IPS-20b (cell line): ENCODE results near the gene BORCS8.

Source experiments
- H3K27ac ChIP-seq: one replicate; pipeline ENCODE4 v1.5.1; 2013; ENCODE audit warnings: low read length
- H3K27me3 ChIP-seq: 2 replicates; pipeline ENCODE4 v1.6.1; 2013; ENCODE audit warnings: mild to moderate bottlenecking, low read length, inconsistent platforms; ENCODE audit not compliant: insufficient read depth
- H3K36me3 ChIP-seq: 2 replicates; pipeline ENCODE4 v1.6.1; 2013; ENCODE audit warnings: low read depth, mild to moderate bottlenecking, inconsistent platforms, low read length, moderate library complexity; ENCODE audit not compliant: insufficient read depth
- H3K4me1 ChIP-seq: 2 replicates; pipeline ENCODE4 v1.6.1; 2013; ENCODE audit warnings: mild to moderate bottlenecking, control low read depth, inconsistent platforms, low read length, moderate library complexity; ENCODE audit not compliant: insufficient read depth
- H3K4me3 ChIP-seq: 2 replicates; pipeline ENCODE4 v1.5.1; 2013; ENCODE audit warnings: mild to moderate bottlenecking, low read length, inconsistent platforms
- H3K9ac ChIP-seq: 2 replicates; pipeline ENCODE4 v1.6.1; 2013; ENCODE audit warnings: low read depth, mild to moderate bottlenecking, inconsistent platforms, low read length, moderate library complexity
- H3K9me3 ChIP-seq: 2 replicates; pipeline ENCODE4 v1.6.1; 2013; ENCODE audit warnings: mild to moderate bottlenecking, low read depth, low read length, inconsistent platforms; ENCODE audit not compliant: insufficient read depth

Gene BORCS8

DNA sequence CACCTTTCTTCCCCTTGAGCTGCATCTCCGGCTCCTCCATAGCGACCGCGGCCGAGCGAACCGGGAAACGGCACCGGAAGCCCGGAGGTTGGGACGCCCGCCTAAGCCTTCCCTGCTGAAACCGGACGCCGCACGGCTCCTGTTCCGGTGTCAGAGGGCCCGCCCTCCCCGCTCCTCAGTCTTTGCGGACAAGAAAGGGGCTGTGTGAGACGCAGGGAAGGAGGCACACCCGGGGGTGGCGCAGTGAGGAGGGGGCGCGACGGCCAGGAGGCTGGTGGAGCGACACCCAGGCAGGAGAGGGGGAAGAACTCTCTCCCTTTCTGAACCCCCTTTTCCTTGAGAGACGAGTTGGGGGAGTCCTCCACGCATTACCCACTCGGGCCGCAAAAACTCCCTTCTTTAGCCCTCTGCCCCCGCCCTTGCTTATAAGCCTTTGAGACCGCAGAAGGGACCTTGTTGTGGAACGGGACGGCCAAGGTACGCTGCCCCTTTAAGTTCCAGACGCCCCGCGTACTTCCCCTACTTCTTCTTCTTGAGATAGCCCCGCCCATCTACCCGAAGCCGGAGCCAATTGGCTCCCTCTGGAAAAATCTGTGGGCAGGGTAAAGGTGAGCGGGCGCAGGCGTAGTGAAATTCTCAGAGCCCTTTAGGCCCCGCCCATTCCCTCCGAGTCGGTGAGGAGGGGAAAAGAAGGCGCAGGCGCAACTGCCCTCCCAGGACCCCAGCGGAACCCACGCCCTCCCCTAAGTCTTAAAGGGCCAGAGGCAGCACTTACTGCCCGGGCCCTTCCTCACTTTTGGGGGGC, at the start of gene BORCS8, which contains the start of gene RFXANK:
Gene BORCS8 (minus strand): TSS at position 75 of the 805 bp plus-strand sequence. CDS start 35 bp downstream, at position 40.
Gene RFXANK (plus strand): TSS at position 181 of the 805 bp plus-strand sequence. CDS start 1,689 bp downstream, outside the sequence.
- peak within 1 kb of the TSS; percentile 97 for H3K27ac ChIP-seq
- no peaks in the 10 kb centered on the region for H3K9me3 ChIP-seq
- no peaks in the 10 kb centered on the region for H3K27me3 ChIP-seq
- peaks cover 12% of the 10 kb centered on the region; the same call in 1 of the 2 replicates for H3K36me3 ChIP-seq
- peak within 1 kb of the TSS; percentile 97 for H3K9ac ChIP-seq
- no peaks in the 10 kb centered on the region; the same call in 1 of the 2 replicates for H3K4me1 ChIP-seq
- H3K4me3 ChIP-seq, result peak within 1 kb of the TSS; percentile 99

DNA sequence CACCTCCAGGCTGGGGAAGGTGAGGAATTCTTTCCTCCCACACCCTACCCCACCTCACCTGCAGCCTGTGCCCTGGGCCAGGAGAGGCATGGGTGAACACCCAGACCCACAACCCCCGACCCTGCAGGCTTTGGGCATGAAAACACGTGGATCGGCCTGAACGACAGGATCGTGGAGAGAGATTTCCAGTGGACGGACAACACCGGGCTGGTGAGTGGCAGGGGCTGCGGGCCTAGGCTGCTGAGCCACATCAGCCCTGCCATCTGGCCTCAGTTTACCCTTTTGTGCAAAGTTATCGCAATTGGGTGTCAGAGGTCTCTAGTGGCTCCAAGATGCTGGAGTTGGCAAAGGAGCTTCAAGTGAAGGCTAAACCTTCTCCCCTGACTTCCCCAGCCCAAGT, 48.5 kb upstream of the BORCS8 start:
- peaks cover 5% of the 10 kb centered on the region; the same call in 1 of the 2 replicates for H3K9me3 ChIP-seq
- no peaks in the 10 kb centered on the region for H3K4me1 ChIP-seq
- no peaks in the 10 kb centered on the region; the same call in 1 of the 2 replicates for H3K27me3 ChIP-seq
- no peak overlapping the region for H3K27ac ChIP-seq
- H3K9ac ChIP-seq, result no peak overlapping the region
- no peaks in the 10 kb centered on the region for H3K36me3 ChIP-seq
- H3K4me3 ChIP-seq, result no peak overlapping the region

DNA sequence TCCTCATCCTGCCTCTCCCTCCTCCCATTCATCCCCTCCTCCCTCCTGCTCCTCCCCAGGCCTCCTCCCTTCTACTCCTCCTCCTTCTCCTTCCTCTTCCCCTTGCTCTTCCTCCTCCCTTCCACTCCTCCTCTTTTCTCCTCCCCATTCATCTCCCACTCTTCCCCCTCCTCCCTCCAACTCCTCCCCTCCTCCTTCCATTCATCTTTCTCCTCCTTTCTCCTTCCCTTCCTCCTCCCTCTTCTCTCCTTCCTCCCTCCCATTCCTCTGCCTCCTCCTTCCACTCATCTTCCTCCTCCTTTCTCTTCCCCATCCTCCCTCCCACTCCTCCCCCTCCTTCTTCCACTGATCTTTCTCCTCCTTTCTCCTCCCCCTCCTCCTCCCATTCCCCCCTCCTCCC, 47.7 kb upstream of the BORCS8 start:
- Histone ChIP-seq H3K27me3 (no peaks in the 10 kb centered on the region; the same call in 1 of the 2 replicates), H3K27ac (no peak overlapping the region), H3K36me3 (no peaks in the 10 kb centered on the region), H3K9ac (no peak overlapping the region), H3K9me3 (peaks cover 9% of the 10 kb centered on the region), H3K4me3 (no peak overlapping the region), H3K4me1 (no peaks in the 10 kb centered on the region)

DNA sequence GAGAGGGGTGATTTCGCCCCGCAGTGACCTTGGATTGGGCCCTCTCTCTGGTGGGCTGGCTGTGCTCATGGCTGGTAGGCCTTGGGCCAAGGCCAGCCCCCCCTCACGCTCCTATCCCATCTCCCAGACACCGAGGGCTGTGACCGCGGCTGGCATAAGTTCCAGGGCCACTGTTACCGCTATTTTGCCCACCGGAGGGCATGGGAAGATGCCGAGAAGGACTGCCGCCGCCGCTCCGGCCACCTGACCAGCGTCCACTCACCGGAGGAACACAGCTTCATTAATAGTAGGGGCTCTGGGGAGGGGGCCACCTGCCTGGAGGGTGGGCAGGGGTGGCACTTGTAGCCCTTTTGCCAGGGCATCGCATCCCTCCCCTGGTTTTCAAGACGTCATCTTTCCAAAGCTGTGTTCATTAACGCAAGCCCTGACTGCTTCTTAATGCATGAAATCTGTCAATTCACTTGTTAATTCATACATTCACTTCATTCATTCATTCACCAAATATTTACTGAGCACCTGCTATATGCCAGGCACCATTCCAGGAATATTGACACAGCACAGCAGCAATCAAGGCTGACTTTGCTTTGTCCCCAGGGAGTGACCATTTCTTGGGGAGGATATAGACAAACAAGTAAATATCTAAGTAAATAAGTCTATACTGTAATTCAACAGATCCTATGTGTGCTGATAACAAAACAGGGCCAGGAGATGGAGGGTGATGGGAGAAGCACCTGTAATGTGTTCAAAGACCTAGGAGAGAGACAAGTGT, 46.4 kb upstream of the BORCS8 start:
- Histone ChIP-seq H3K4me3 (no peak overlapping the region), H3K9me3 (peaks cover 17% of the 10 kb centered on the region), H3K27ac (no peak overlapping the region), H3K9ac (no peak overlapping the region), H3K4me1 (no peaks in the 10 kb centered on the region), H3K36me3 (no peaks in the 10 kb centered on the region), H3K27me3 (no peaks in the 10 kb centered on the region; the same call in 1 of the 2 replicates)

DNA sequence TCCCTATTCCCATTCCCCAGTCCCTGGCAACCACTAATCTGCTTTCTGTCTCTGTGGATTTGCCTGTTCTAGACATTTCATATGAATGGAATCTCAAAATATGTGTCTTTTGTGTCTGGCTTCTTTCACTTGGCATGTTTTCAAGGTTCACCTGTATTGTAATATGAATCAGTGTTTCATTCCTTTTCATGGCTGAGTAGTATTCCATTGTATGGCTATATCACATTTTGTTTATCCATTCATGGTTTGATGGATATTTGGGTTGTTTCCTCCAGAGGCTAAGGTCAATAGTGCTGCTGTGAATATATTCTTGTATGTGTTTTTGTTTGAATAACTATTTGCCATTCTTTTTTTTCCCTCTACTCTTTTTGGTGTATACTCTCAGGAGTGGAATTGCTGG, 44.2 kb upstream of the BORCS8 start:
- no peaks in the 10 kb centered on the region; the same call in 1 of the 2 replicates for H3K27me3 ChIP-seq
- H3K9ac ChIP-seq, result no peak overlapping the region
- H3K36me3 ChIP-seq, result no peaks in the 10 kb centered on the region
- H3K27ac ChIP-seq, result no peak overlapping the region
- no peak overlapping the region for H3K4me3 ChIP-seq
- H3K9me3 ChIP-seq, result peaks cover 17% of the 10 kb centered on the region
- no peaks in the 10 kb centered on the region for H3K4me1 ChIP-seq

DNA sequence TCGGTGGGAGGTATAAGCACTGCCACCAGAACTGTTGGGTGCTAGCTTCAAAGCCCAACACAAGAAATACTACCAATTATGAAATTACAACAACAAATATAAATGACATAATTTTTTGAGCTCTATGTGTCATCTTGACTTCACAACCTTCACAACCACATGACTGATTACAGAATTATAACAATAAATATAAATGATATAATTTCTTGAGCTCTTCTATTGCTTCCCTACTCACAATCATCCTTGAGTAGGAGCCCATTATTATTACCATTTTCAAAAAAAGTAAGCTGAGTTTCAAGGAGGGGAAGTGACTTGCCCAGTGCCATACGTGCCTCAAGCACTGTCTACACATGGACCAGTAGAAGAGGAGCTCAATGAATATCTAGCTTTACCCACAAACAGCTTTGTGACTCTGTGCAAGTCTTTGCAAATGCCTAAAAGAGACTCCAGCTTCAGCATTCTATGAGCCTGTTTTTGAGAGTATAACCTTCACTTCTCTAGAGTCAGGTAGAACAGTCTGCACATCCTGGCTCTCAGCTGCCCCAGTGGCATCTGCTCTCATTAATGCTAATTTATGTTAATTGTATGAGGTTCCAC, 42.4 kb upstream of the BORCS8 start:
- no peak overlapping the region for H3K4me3 ChIP-seq

DNA sequence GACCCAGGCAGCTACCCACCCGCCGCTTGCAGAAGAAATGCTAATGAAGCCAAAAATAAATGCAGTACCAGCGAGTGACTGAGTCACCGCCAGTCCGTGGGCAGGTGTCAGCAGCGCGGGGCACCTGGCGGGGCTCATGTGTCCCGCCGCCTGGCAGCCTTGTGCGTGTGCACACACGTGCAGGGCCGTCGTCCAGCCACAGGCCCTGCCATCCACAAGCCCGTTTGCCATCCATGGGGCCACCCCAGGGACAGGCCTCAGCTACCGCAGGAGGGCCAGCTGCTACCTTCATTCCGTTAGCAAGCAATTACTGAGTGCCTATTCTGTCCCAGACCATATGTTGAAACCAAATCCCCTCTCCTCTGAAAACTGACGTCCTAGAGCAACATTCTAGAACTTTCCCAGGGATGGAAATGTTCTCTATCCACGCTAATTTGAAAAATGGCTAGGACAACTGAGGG, 40.3 kb upstream of the BORCS8 start:
- H3K9ac ChIP-seq, result no peak overlapping the region
- H3K4me3 ChIP-seq, result no peak overlapping the region
- no peak overlapping the region for H3K27ac ChIP-seq
- H3K4me1 ChIP-seq, result no peaks in the 10 kb centered on the region
- H3K27me3 ChIP-seq, result peaks cover 21% of the 10 kb centered on the region; the same call in 1 of the 2 replicates
- peaks cover 17% of the 10 kb centered on the region for H3K9me3 ChIP-seq
- no peaks in the 10 kb centered on the region for H3K36me3 ChIP-seq

More for the DNA sequence above, 42.4 kb upstream of the BORCS8 start:
- Histone ChIP-seq H3K9me3 (peaks cover 17% of the 10 kb centered on the region), H3K27me3 (peaks cover 3% of the 10 kb centered on the region; the same call in 1 of the 2 replicates), H3K36me3 (no peaks in the 10 kb centered on the region), H3K4me1 (no peaks in the 10 kb centered on the region), H3K9ac (no peak overlapping the region), H3K27ac (no peak overlapping the region)

DNA sequence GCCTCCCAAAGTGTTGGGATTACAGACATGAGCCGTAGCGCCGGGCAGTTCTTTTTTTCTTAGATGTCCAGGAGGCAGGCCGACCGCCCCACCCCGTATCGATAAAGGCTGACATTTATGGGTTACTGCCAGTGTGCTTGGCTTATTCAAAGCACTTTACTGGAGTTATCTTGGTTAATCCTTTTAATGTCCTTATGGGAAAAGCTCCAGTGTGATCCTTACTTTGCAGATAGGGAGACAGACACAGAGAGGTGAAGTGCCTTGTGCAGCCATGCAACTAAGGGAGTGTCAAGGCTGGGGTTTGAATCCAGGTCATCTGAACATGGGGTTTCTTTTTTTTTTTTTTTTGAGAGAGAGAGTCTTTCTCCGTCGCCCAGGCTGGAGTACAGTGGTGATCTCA, 39.0 kb upstream of the BORCS8 start:
- Histone ChIP-seq H3K4me3 (no peak overlapping the region), H3K27ac (no peak overlapping the region), H3K4me1 (no peaks in the 10 kb centered on the region), H3K9me3 (peaks cover 14% of the 10 kb centered on the region), H3K9ac (no peak overlapping the region), H3K27me3 (peaks cover 29% of the 10 kb centered on the region), H3K36me3 (no peaks in the 10 kb centered on the region)

DNA sequence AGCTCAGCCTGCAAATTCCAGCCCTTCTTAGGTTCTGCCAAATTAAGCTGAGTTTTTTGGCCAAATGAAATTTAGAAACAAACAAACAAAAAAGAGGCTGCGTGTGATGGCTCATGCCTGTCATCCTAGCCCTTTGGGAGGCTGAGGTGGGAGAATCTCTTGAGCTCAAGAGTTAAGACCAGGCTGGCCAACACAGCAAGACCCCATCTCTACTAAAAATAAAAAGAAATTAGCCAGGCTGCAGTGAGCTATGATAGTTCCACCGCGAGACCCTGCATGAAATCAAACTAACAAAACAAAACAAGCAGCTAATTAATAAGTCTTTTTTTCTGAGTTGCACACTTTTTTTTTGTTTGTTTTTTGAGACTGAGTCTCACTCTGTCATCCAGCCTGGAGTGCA, 37.7 kb upstream of the BORCS8 start:
- H3K27me3 ChIP-seq, result peaks cover 42% of the 10 kb centered on the region
- H3K4me3 ChIP-seq, result no peak overlapping the region

DNA sequence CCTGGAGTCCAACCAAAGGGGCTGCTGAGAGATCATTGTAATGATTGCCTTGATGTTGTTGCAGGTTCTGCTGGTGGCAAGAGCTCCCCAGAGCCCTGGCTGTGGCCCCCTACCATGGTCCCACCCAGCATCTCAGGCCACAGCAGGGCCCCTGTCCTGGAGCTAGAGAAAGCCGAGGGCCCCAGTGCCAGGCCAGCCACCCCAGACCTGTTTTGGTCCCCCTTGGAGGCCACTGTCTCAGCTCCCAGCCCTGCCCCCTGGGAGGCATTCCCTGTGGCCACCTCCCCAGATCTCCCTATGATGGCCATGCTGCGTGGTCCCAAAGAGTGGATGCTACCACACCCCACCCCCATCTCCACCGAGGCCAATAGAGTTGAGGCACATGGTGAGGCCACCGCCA, 35.3 kb upstream of the BORCS8 start:
- Histone ChIP-seq H3K27ac (no peak overlapping the region), H3K4me3 (no peak overlapping the region), H3K36me3 (no peaks in the 10 kb centered on the region), H3K9ac (no peak overlapping the region), H3K9me3 (no peaks in the 10 kb centered on the region), H3K4me1 (no peaks in the 10 kb centered on the region), H3K27me3 (peaks cover 59% of the 10 kb centered on the region)

More for the DNA sequence above, 37.7 kb upstream of the BORCS8 start:
- Histone ChIP-seq H3K36me3 (no peaks in the 10 kb centered on the region), H3K9me3 (peaks cover 9% of the 10 kb centered on the region), H3K27ac (no peak overlapping the region), H3K4me1 (no peaks in the 10 kb centered on the region), H3K9ac (no peak overlapping the region)

DNA sequence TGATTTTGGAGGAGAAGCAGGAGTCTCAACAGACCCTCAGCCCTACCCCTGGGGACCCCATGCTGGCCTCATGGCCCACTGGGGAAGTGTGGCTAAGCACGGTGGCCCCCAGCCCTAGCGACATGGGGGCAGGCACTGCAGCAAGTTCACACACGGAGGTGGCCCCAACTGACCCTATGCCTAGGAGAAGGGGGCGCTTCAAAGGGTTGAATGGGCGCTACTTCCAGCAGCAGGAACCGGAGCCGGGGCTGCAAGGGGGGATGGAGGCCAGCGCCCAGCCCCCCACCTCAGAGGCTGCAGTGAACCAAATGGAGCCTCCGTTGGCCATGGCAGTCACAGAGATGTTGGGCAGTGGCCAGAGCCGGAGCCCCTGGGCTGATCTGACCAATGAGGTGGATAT, 34.7 kb upstream of the BORCS8 start:
- no peak overlapping the region for H3K9ac ChIP-seq
- H3K4me1 ChIP-seq, result no peaks in the 10 kb centered on the region
- H3K4me3 ChIP-seq, result no peak overlapping the region
- H3K36me3 ChIP-seq, result no peaks in the 10 kb centered on the region
- no peaks in the 10 kb centered on the region for H3K9me3 ChIP-seq
- H3K27ac ChIP-seq, result no peak overlapping the region
- peaks cover 63% of the 10 kb centered on the region for H3K27me3 ChIP-seq
